Measurements from ENCODE around the gene TLR8. TPM values are rescaled to one million over a fixed set of nuclear protein-coding genes. Genes with fewer than 3 reads are reported as not detected.

Gene TLR8
- total RNA-seq, 1 experiment from 2014 or later: not detected

- H3K27me3 Mint-ChIP-seq (ENCODE audit: low read depth): no peaks in the 10 kb centered on the region; the same call in 1 of the 2 replicates
- H3K4me1 Mint-ChIP-seq: no peaks in the 10 kb centered on the region
- CTCF ChIA-PET: no interaction called here
- POLR2A ChIA-PET: no interaction called here
- no peak overlapping the region for H3K27ac Mint-ChIP-seq
- DNase-seq (ENCODE audit: low spot score) (no peak), ATAC-seq (no peak)
- no peaks in the 10 kb centered on the region for H3K9me3 Mint-ChIP-seq
- no peaks in the 10 kb centered on the region for H3K36me3 Mint-ChIP-seq
- no peak overlapping the region for H3K4me3 Mint-ChIP-seq
- TF ChIP-seq, protein P1, sequence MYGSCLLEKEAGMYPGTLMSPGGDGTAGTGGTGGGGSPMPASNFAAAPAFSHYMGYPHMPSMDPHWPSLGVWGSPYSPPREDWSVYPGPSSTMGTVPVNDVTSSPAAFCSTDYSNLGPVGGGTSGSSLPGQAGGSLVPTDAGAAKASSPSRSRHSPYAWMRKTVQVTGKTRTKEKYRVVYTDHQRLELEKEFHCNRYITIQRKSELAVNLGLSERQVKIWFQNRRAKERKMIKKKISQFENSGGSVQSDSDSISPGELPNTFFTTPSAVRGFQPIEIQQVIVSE (CRISPR knock-in tag; IDR thresholded peaks at IDR 0.05; ENCODE audit: borderline replicate concordance): no peak
- TF ChIP-seq NFE2L1 (CRISPR knock-in tag; IDR thresholded peaks at IDR 0.05): no peak
Measured at GRCh38 chrX:12886545-12886944, 19.9 kb upstream of the TLR8 start.

- ChIA-PET POLR2A (no interaction called here), CTCF (no interaction called here)
- Mint-ChIP-seq H3K27ac (no peak overlapping the region), H3K4me3 (no peak overlapping the region), H3K36me3 (no peaks in the 10 kb centered on the region), H3K27me3 (ENCODE audit: low read depth) (no peaks in the 10 kb centered on the region), H3K4me1 (no peaks in the 10 kb centered on the region), H3K9me3 (no peaks in the 10 kb centered on the region)
- TF ChIP-seq, protein P2, sequence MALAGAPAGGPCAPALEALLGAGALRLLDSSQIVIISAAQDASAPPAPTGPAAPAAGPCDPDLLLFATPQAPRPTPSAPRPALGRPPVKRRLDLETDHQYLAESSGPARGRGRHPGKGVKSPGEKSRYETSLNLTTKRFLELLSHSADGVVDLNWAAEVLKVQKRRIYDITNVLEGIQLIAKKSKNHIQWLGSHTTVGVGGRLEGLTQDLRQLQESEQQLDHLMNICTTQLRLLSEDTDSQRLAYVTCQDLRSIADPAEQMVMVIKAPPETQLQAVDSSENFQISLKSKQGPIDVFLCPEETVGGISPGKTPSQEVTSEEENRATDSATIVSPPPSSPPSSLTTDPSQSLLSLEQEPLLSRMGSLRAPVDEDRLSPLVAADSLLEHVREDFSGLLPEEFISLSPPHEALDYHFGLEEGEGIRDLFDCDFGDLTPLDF (CRISPR knock-in tag; IDR thresholded peaks at IDR 0.05): no peak
- no peak for TF ChIP-seq NFATC4 (CRISPR knock-in tag; IDR thresholded peaks at IDR 0.05)
- TF ChIP-seq OVOL2 (CRISPR knock-in tag; IDR thresholded peaks at IDR 0.05; ENCODE audit: borderline replicate concordance): no peak
- TF ChIP-seq, protein P3, sequence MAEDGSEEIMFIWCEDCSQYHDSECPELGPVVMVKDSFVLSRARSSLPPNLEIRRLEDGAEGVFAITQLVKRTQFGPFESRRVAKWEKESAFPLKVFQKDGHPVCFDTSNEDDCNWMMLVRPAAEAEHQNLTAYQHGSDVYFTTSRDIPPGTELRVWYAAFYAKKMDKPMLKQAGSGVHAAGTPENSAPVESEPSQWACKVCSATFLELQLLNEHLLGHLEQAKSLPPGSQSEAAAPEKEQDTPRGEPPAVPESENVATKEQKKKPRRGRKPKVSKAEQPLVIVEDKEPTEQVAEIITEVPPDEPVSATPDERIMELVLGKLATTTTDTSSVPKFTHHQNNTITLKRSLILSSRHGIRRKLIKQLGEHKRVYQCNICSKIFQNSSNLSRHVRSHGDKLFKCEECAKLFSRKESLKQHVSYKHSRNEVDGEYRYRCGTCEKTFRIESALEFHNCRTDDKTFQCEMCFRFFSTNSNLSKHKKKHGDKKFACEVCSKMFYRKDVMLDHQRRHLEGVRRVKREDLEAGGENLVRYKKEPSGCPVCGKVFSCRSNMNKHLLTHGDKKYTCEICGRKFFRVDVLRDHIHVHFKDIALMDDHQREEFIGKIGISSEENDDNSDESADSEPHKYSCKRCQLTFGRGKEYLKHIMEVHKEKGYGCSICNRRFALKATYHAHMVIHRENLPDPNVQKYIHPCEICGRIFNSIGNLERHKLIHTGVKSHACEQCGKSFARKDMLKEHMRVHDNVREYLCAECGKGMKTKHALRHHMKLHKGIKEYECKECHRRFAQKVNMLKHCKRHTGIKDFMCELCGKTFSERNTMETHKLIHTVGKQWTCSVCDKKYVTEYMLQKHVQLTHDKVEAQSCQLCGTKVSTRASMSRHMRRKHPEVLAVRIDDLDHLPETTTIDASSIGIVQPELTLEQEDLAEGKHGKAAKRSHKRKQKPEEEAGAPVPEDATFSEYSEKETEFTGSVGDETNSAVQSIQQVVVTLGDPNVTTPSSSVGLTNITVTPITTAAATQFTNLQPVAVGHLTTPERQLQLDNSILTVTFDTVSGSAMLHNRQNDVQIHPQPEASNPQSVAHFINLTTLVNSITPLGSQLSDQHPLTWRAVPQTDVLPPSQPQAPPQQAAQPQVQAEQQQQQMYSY (CRISPR knock-in tag; IDR thresholded peaks at IDR 0.05): no peak
- no peak for TF ChIP-seq USF2 (CRISPR knock-in tag; IDR thresholded peaks at IDR 0.05)
- TF ChIP-seq, protein P4, sequence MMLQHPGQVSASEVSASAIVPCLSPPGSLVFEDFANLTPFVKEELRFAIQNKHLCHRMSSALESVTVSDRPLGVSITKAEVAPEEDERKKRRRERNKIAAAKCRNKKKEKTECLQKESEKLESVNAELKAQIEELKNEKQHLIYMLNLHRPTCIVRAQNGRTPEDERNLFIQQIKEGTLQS (CRISPR knock-in tag; conservative IDR thresholded peaks at IDR 0.05): no peak
- no peak for TF ChIP-seq KAT7 (CRISPR knock-in tag; IDR thresholded peaks at IDR 0.05; ENCODE audit: borderline replicate concordance)
- ATAC-seq (no peak), DNase-seq (ENCODE audit: low spot score) (no peak)
Measured at GRCh38 chrX:12887141-12887540, 19.3 kb upstream of the TLR8 start.

DNA sequence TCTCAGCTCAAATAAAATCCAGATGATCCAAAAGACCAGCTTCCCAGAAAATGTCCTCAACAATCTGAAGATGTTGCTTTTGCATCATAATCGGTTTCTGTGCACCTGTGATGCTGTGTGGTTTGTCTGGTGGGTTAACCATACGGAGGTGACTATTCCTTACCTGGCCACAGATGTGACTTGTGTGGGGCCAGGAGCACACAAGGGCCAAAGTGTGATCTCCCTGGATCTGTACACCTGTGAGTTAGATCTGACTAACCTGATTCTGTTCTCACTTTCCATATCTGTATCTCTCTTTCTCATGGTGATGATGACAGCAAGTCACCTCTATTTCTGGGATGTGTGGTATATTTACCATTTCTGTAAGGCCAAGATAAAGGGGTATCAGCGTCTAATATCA lies 18.7 kb upstream of the TLR8 start:
- Mint-ChIP-seq H3K27me3 (ENCODE audit: low read depth) (no peaks in the 10 kb centered on the region), H3K4me3 (no peak overlapping the region), H3K27ac (no peak overlapping the region), H3K9me3 (no peaks in the 10 kb centered on the region), H3K36me3 (no peaks in the 10 kb centered on the region), H3K4me1 (no peaks in the 10 kb centered on the region)
- ChIA-PET POLR2A (no interaction called here), CTCF (no interaction called here)
- TF ChIP-seq ELF4 (CRISPR knock-in tag; IDR thresholded peaks at IDR 0.05; ENCODE audit: low read depth): no peak
- ATAC-seq: no peak
- DNase-seq (ENCODE audit: low spot score): no peak

DNA sequence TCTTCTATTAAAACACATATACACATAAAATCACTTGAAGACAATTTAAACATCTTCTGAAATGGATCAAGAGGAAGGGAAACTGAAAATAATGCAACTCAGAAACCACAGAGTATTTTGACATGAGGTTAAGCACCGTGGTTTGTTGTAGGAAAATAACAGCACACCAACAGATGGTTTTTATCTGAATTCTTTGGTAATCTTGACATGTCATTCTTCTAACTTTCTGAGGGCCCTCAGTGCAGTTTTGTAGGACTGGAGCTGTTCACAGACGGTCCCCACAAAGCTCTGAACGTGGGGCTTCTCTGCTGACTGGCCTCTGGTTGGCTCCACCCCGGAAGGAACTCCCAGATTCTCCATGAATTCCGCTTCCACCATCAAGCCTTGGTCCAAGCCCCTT lies 16.0 kb upstream of the TLR8 start:
- CTCF ChIA-PET: no interaction called here
- Mint-ChIP-seq H3K4me3 (no peak overlapping the region), H3K4me1 (peaks cover 4% of the 10 kb centered on the region)

More for the DNA sequence above, 16.0 kb upstream of the TLR8 start:
- H3K27me3 Mint-ChIP-seq (ENCODE audit: low read depth): no peaks in the 10 kb centered on the region
- H3K9me3 Mint-ChIP-seq: no peaks in the 10 kb centered on the region
- POLR2A ChIA-PET: no interaction called here
- ATAC-seq (no peak), DNase-seq (ENCODE audit: low spot score) (no peak)
- H3K27ac Mint-ChIP-seq: no peak overlapping the region
- no peak for TF ChIP-seq ELF4 (CRISPR knock-in tag; IDR thresholded peaks at IDR 0.05; ENCODE audit: low read depth)
- TF ChIP-seq, protein P5, sequence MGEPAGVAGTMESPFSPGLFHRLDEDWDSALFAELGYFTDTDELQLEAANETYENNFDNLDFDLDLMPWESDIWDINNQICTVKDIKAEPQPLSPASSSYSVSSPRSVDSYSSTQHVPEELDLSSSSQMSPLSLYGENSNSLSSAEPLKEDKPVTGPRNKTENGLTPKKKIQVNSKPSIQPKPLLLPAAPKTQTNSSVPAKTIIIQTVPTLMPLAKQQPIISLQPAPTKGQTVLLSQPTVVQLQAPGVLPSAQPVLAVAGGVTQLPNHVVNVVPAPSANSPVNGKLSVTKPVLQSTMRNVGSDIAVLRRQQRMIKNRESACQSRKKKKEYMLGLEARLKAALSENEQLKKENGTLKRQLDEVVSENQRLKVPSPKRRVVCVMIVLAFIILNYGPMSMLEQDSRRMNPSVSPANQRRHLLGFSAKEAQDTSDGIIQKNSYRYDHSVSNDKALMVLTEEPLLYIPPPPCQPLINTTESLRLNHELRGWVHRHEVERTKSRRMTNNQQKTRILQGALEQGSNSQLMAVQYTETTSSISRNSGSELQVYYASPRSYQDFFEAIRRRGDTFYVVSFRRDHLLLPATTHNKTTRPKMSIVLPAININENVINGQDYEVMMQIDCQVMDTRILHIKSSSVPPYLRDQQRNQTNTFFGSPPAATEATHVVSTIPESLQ (CRISPR knock-in tag; IDR thresholded peaks at IDR 0.05): no peak
- no peak for TF ChIP-seq ZNF232 (CRISPR knock-in tag; IDR thresholded peaks at IDR 0.05)
- TF ChIP-seq, protein P6, sequence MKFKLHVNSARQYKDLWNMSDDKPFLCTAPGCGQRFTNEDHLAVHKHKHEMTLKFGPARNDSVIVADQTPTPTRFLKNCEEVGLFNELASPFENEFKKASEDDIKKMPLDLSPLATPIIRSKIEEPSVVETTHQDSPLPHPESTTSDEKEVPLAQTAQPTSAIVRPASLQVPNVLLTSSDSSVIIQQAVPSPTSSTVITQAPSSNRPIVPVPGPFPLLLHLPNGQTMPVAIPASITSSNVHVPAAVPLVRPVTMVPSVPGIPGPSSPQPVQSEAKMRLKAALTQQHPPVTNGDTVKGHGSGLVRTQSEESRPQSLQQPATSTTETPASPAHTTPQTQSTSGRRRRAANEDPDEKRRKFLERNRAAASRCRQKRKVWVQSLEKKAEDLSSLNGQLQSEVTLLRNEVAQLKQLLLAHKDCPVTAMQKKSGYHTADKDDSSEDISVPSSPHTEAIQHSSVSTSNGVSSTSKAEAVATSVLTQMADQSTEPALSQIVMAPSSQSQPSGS (CRISPR knock-in tag; IDR thresholded peaks at IDR 0.05; ENCODE audit: borderline replicate concordance, low read depth): no peak
- TF ChIP-seq MXD4 (CRISPR knock-in tag; IDR thresholded peaks at IDR 0.05; ENCODE audit: borderline replicate concordance): no peak
- TF ChIP-seq FOXK1 (CRISPR knock-in tag; IDR thresholded peaks at IDR 0.05): no peak
- no peak for TF ChIP-seq GTF2I (CRISPR knock-in tag; conservative IDR thresholded peaks at IDR 0.05)
- no peaks in the 10 kb centered on the region for H3K36me3 Mint-ChIP-seq

Data from WTC11 (cell line).